Sigmoid colon (tissue), 7 donors: Measurements from ENCODE around the gene NCLN. TPM values are rescaled to one million over a fixed set of nuclear protein-coding genes. Genes with fewer than 3 reads are reported as not detected.

Source experiments
- DNase-seq: peaks from one replicate; pipeline ENCODE4 v3.0.0-alpha.2; 2019
- H3K27ac ChIP-seq, 4 donors: fragments of 200-600 bp; sonication (generic); one replicate each; pipeline ENCODE4 v1.5.1; 2016 to 2019; ENCODE audit warnings: mild to moderate bottlenecking in 1 of 4
- H3K27me3 ChIP-seq, 3 donors: fragments of 200-600 bp; sonication (generic); one replicate each; pipeline ENCODE4 v1.5.1; 2019; ENCODE audit warnings: mild to moderate bottlenecking in 1 of 3
- H3K36me3 ChIP-seq, 4 donors: fragments of 200-600 bp; sonication (generic); one replicate each; pipeline ENCODE4 v1.5.1; 2016 to 2019
- H3K4me1 ChIP-seq, 4 donors: fragments of 200-600 bp; sonication (generic); one replicate each; pipeline ENCODE4 v1.5.1; 2017 to 2019
- H3K4me3 ChIP-seq, 4 donors: fragments of 200-600 bp; sonication (generic); one replicate each; pipeline ENCODE4 v1.5.1; 2017 to 2019; ENCODE audit warnings: mild to moderate bottlenecking in 2 of 4, moderate library complexity in 1 of 4
- H3K9me3 ChIP-seq, 4 donors: fragments of 200-600 bp in 3 of 4; sonication (generic) in 3 of 4; one replicate each; pipeline versions ENCODE4 v1.5.1 to v1.6.1; 2013 to 2019
- CTCF ChIP-seq, 4 experiments: fragments of 450-650 bp in 3 of 4; fragments of 200-600 bp in 1 of 4; IDR thresholded peaks; one replicate each; pipeline ENCODE4 v1.5.1; 2016 to 2019; ENCODE audit warnings: antibody characterized with exemption in 4 of 4, mild to moderate bottlenecking in 3 of 4, moderate library complexity in 2 of 4
- EP300 ChIP-seq, 4 donors: sonication (generic); formaldehyde crosslinking; IDR thresholded peaks; one replicate each; pipeline ENCODE4 v1.6.1; 2017; ENCODE audit warnings: antibody characterized with exemption in 4 of 4
- POLR2A ChIP-seq, 2 donors: fragments of 450-650 bp; IDR thresholded peaks; one replicate each; pipeline ENCODE4 v1.6.1; 2016; ENCODE audit warnings: antibody characterized with exemption in 2 of 2, mild to moderate bottlenecking in 2 of 2, moderate library complexity in 2 of 2
- POLR2AphosphoS5 ChIP-seq, 4 donors: sonication (generic); formaldehyde crosslinking; IDR thresholded peaks; one replicate each; pipeline ENCODE4 v1.6.1; 2017; ENCODE audit warnings: antibody characterized with exemption in 4 of 4
- WGBS, 2 donors: extraction: QIAGEN DNeasy Blood & Tissue Kit; methylation state at CpG; one replicate each; pipeline ENCODE4 v1.1.7; 2013; 5-methylcytosine and 5-hydroxymethylcytosine counted together
- intact Hi-C: fragments of 100-400 bp; cut with DNase I; formaldehyde crosslinking; loops from one replicate; pipeline ENCODE4 v1.15.1; 2023
- polyA plus RNA-seq, 3 donors: library from polyadenylated mRNA; stranded (reverse); fragments of 200-250 nt; gene quantifications; one replicate each; pipeline ENCODE4 v1.2.3, GENCODE V29; 2013
- total RNA-seq, 4 donors: library from RNA; depleted of rRNA; stranded (reverse); fragments of >200 nt; gene quantifications; one replicate each; pipeline ENCODE4 v1.1.0, GENCODE V29; 2016
- donor health status: healthy with polysubstance abuse.
- donor health status: Bipolar disorder and iron deficiency.
- donor health status: healthy.

NCLN gene
- total and polyA plus RNA-seq, 7 donors = 12.2 to 94.7 (median 16.1) TPM

GRCh38 chr19:3161453-3161852 lies 24.3 kb upstream of the NCLN start:
- Histone ChIP-seq H3K4me1 (peaks cover 0 to 5% (median 2%) of the 10 kb centered on the region in 4 donors), H3K27me3 (no peaks in the 10 kb centered on the region), H3K27ac (no peak overlapping the region), H3K4me3 (no peak overlapping the region), H3K9me3 (no peaks in the 10 kb centered on the region), H3K36me3 (no peaks in the 10 kb centered on the region)
- no peak for DNase-seq
- intact Hi-C loops = loop anchor here (5.0 kb wide), 1 partner anchor 84 kb away; no protein-coding TSS in a partner anchor
- WGBS, 2 donors = 95 to 97% methylated on average over 4 of the region's 4 CpGs
- TF ChIP-seq EP300 (IDR thresholded peaks at IDR 0.05) (no peak), POLR2AphosphoS5 (IDR thresholded peaks at IDR 0.05) (no peak), POLR2A (IDR thresholded peaks at IDR 0.05) (no peak), CTCF (IDR thresholded peaks at IDR 0.05) (no peak)

GRCh38 chr19:3162418-3163229 lies 23.1 kb upstream of the NCLN start:
- WGBS, 2 donors = 69 to 77% methylated on average over 38 of the region's 38 CpGs
- H3K27me3 ChIP-seq = no peaks in the 10 kb centered on the region
- no peaks in the 10 kb centered on the region for H3K36me3 ChIP-seq
- H3K4me1 ChIP-seq = peaks cover 0 to 5% (median 2%) of the 10 kb centered on the region in 4 donors
- no peak overlapping the region for H3K4me3 ChIP-seq
- no peaks in the 10 kb centered on the region for H3K9me3 ChIP-seq
- TF ChIP-seq CTCF (IDR thresholded peaks at IDR 0.05) (no peak), POLR2A (IDR thresholded peaks at IDR 0.05) (no peak), EP300 (IDR thresholded peaks at IDR 0.05) (no peak), POLR2AphosphoS5 (IDR thresholded peaks at IDR 0.05) (no peak)
- no peak overlapping the region for H3K27ac ChIP-seq
- no peak for DNase-seq
- intact Hi-C loops = loop anchor here (2.0 to 5.0 kb wide), 3 partner anchors 85 to 276 kb away; no protein-coding TSS in a partner anchor

- TF ChIP-seq POLR2AphosphoS5 (IDR thresholded peaks at IDR 0.05) (no peak), POLR2A (IDR thresholded peaks at IDR 0.05) (no peak), EP300 (IDR thresholded peaks at IDR 0.05) (no peak), CTCF (IDR thresholded peaks at IDR 0.05) (peak; percentile 76 to 95 (median 88))
- no peaks in the 10 kb centered on the region for H3K9me3 ChIP-seq
- no peak overlapping the region for H3K4me3 ChIP-seq
- 9 to 29% methylated on average over 27 of the region's 27 CpGs for WGBS, 2 donors
- no peak overlapping the region for H3K27ac ChIP-seq
- intact Hi-C loops = loop anchor here (2.0 to 5.0 kb wide), 3 partner anchors 86 to 277 kb away; no protein-coding TSS in a partner anchor
- H3K27me3 ChIP-seq = no peaks in the 10 kb centered on the region
- H3K4me1 ChIP-seq = peaks cover 0 to 5% (median 2%) of the 10 kb centered on the region in 4 donors
- H3K36me3 ChIP-seq = no peaks in the 10 kb centered on the region
- DNase-seq = peak; percentile 82
Measured at GRCh38 chr19:3163230-3163886, 22.4 kb upstream of the NCLN start.

GRCh38 chr19:3163943-3164342 lies 21.8 kb upstream of the NCLN start:
- Histone ChIP-seq H3K27ac (no peak overlapping the region), H3K36me3 (no peaks in the 10 kb centered on the region), H3K4me3 (no peak overlapping the region), H3K27me3 (no peaks in the 10 kb centered on the region), H3K9me3 (no peaks in the 10 kb centered on the region), H3K4me1 (peaks cover 0 to 5% (median 2%) of the 10 kb centered on the region in 4 donors)
- no peak for DNase-seq
- intact Hi-C loops = loop anchor here (2.0 to 5.0 kb wide), 3 partner anchors 87 to 277 kb away; no protein-coding TSS in a partner anchor
- WGBS, 2 donors = 22 to 62% methylated on average over 7 of the region's 7 CpGs
- TF ChIP-seq EP300 (IDR thresholded peaks at IDR 0.05) (no peak), POLR2A (IDR thresholded peaks at IDR 0.05) (no peak), POLR2AphosphoS5 (IDR thresholded peaks at IDR 0.05) (no peak), CTCF (IDR thresholded peaks at IDR 0.05) (no peak)
